Peyer's patch (tissue), 4 donors: Measurements from ENCODE around the gene ACAP1. TPM values are rescaled to one million over a fixed set of nuclear protein-coding genes. Genes with fewer than 3 reads are reported as not detected.
A peak's percentile ranks its signal among the peaks of the same experiment; 100 is the strongest.

Experiments
- DNase-seq, 3 donors: peaks; one replicate each; pipeline ENCODE4 v3.0.0-alpha.2; 2017 to 2019
- H3K27ac ChIP-seq, 4 donors: fragments of 200-600 bp; sonication (generic); one replicate each; pipeline ENCODE4 v1.5.1; 2016 to 2019
- H3K27me3 ChIP-seq, 2 donors: fragments of 200-600 bp; sonication (generic); one replicate each; pipeline ENCODE4 v1.5.1; 2019
- H3K36me3 ChIP-seq, 3 donors: fragments of 200-600 bp; sonication (generic); one replicate each; pipeline ENCODE4 v1.5.1; 2016 to 2019
- H3K4me1 ChIP-seq, 4 donors: fragments of 200-600 bp; sonication (generic); one replicate each; pipeline ENCODE4 v1.5.1; 2016 to 2019
- H3K4me3 ChIP-seq, 4 donors: fragments of 200-600 bp; sonication (generic); 1 replicate in 3 of 4; 2 replicates in 1 of 4; pipeline ENCODE4 v1.5.1; 2016 to 2019; ENCODE audit warnings: mild to moderate bottlenecking in 1 of 4
- H3K9me3 ChIP-seq, 4 donors: fragments of 200-600 bp; sonication (generic); one replicate each; pipeline ENCODE4 v1.5.1; 2016 to 2019; ENCODE audit warnings: mild to moderate bottlenecking in 1 of 4
- CTCF ChIP-seq, 6 experiments: fragments of 450-650 bp in 4 of 6; fragments of 200-600 bp in 2 of 6; sonication (generic) in 1 of 6; IDR thresholded peaks; one replicate each; pipeline ENCODE4 v1.5.1; 2017 to 2019; ENCODE audit warnings: antibody characterized with exemption in 6 of 6, mild to moderate bottlenecking in 3 of 6, moderate library complexity in 1 of 6
- POLR2A ChIP-seq, 2 donors: fragments of 450-650 bp; IDR thresholded peaks; one replicate each; pipeline ENCODE4 v1.5.1; 2017; ENCODE audit warnings: antibody characterized with exemption in 2 of 2, mild to moderate bottlenecking in 2 of 2, moderate library complexity in 2 of 2
- total RNA-seq, 4 donors: library from RNA; depleted of rRNA; stranded (reverse); fragments of >200 nt; gene quantifications; one replicate each; pipeline ENCODE4 v1.1.0, GENCODE V29; 2016

ACAP1 gene
- 100 to 1,000 TPM in 1 of 4 donors, 10 to 100 TPM in 3; 15.6 to 696 (median 24.0) TPM for total RNA-seq

- DNase-seq = peak in 2 of 3 donors; percentile 94 to 95
- peaks cover 0 to 16% (median 8%) of the 10 kb centered on the region in 4 donors for H3K4me1 ChIP-seq
- H3K9me3 ChIP-seq = no peaks in the 10 kb centered on the region
- peak within 1 kb of the TSS; percentile 62 to 94 (median 84) for H3K27ac ChIP-seq
- no peak for TF ChIP-seq POLR2A (IDR thresholded peaks at IDR 0.05)
- no peak for TF ChIP-seq CTCF (IDR thresholded peaks at IDR 0.05)
- no peaks in the 10 kb centered on the region for H3K36me3 ChIP-seq
- no peaks in the 10 kb centered on the region for H3K27me3 ChIP-seq
- H3K4me3 ChIP-seq = peak within 1 kb of the TSS; percentile 48 to 70 (median 51)
These were observed at the start of gene ACAP1 for GRCh38 chr17:7336240-7337175. TSS of gene ACAP1 (plus strand) at chr17:7336529. CDS start at chr17:7336735, 206 bp downstream.

GRCh38 chr17:7289256-7290032 is 46.9 kb upstream of the ACAP1 start:
- peaks cover 0 to 23% (median 3%) of the 10 kb centered on the region in 4 donors for H3K4me1 ChIP-seq

GRCh38 chr17:7290166-7290565 is 46.2 kb upstream of the ACAP1 start:
- peaks cover 0 to 3% (median 0%) of the 10 kb centered on the region in 4 donors for H3K9me3 ChIP-seq
- H3K4me3 ChIP-seq = no peak overlapping the region
- no peak overlapping the region for H3K27ac ChIP-seq
- TF ChIP-seq CTCF (IDR thresholded peaks at IDR 0.05) (no peak), POLR2A (IDR thresholded peaks at IDR 0.05) (no peak)
- no peaks in the 10 kb centered on the region for H3K27me3 ChIP-seq
- no peak for DNase-seq
- no peaks in the 10 kb centered on the region for H3K36me3 ChIP-seq
- H3K4me1 ChIP-seq = peaks cover 0 to 30% (median 10%) of the 10 kb centered on the region in 4 donors

More at GRCh38 chr17:7289256-7290032, 46.9 kb upstream of the ACAP1 start:
- peaks cover 0 to 2% (median 0%) of the 10 kb centered on the region in 4 donors for H3K9me3 ChIP-seq
- H3K27me3 ChIP-seq = no peaks in the 10 kb centered on the region
- no peak overlapping the region for H3K4me3 ChIP-seq
- no peak for TF ChIP-seq POLR2A (IDR thresholded peaks at IDR 0.05)
- no peak for TF ChIP-seq CTCF (IDR thresholded peaks at IDR 0.05)
- H3K27ac ChIP-seq = no peak overlapping the region
- no peaks in the 10 kb centered on the region for H3K36me3 ChIP-seq
- DNase-seq = no peak

GRCh38 chr17:7290685-7291084 is 45.6 kb upstream of the ACAP1 start:
- peaks cover 0 to 3% (median 0%) of the 10 kb centered on the region in 4 donors for H3K9me3 ChIP-seq
- H3K27me3 ChIP-seq = no peaks in the 10 kb centered on the region
- no peak overlapping the region for H3K27ac ChIP-seq
- TF ChIP-seq CTCF (IDR thresholded peaks at IDR 0.05) (no peak), POLR2A (IDR thresholded peaks at IDR 0.05) (no peak)
- no peaks in the 10 kb centered on the region for H3K36me3 ChIP-seq
- peaks cover 0 to 36% (median 10%) of the 10 kb centered on the region in 4 donors for H3K4me1 ChIP-seq
- DNase-seq = no peak
- no peak overlapping the region for H3K4me3 ChIP-seq

- no peak overlapping the region for H3K27ac ChIP-seq
- TF ChIP-seq POLR2A (IDR thresholded peaks at IDR 0.05) (no peak), CTCF (IDR thresholded peaks at IDR 0.05) (no peak)
- H3K4me3 ChIP-seq = no peak overlapping the region
- no peaks in the 10 kb centered on the region for H3K36me3 ChIP-seq
- H3K9me3 ChIP-seq = peaks cover 0 to 3% (median 0%) of the 10 kb centered on the region in 4 donors
- H3K27me3 ChIP-seq = no peaks in the 10 kb centered on the region
- DNase-seq = no peak
- peaks cover 0 to 48% (median 17%) of the 10 kb centered on the region in 4 donors for H3K4me1 ChIP-seq
These were observed 44.1 kb upstream of the ACAP1 start for GRCh38 chr17:7292194-7292593.
